HG03139 (cell line): ENCODE measurements around the gene RAB38.

ENCODE experiments used
- ATAC-seq: cut with Tn5 transposase; IDR thresholded peaks from one replicate; pipeline ENCODE4 v1.9.1; 2021; ENCODE audit not compliant: unreplicated experiment

The RAB38 gene

DNA sequence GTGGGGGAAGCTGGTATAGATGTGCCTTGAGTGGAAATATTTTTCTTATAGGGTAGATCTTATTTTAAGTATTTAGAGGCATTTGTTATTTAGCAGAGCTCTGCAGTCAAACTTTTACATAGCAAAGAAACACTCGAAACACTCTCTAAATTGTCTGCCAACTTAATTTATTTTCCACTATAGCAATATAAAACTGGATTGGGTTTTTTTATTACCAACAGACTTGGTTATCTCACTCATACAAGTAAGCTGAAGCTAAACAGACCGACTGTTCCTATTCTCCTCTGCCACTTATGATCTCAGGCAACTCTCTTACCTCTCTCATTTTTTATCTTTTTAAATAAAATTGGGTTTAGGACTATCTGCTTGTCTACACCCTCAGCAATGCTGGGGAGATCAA, 4.6 kb downstream of the RAB38 start:
- no peak for ATAC-seq

- no peak for ATAC-seq
Observed at GRCh38 chr11:88169881-88170280, 5.4 kb downstream of the RAB38 start.

DNA sequence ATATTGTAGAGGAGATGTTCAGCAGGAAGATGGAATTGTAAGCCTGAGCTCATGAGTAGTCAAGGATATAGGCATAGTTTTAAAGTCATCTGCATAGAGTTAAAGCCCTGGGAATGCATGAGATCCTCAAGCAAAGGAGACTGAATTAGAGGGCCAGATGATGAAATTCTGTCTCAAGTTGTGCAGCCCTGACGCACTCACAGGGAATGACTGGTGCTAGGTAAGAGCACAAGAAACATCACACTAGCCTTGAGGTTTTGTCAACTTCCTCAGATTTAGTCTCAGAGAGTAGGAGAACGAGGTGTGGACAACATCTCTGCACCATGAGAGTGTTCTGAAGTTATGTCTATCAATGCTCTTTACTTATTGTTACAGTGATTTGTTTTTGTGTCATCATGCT, 5.8 kb downstream of the RAB38 start:
- ATAC-seq: no peak

DNA sequence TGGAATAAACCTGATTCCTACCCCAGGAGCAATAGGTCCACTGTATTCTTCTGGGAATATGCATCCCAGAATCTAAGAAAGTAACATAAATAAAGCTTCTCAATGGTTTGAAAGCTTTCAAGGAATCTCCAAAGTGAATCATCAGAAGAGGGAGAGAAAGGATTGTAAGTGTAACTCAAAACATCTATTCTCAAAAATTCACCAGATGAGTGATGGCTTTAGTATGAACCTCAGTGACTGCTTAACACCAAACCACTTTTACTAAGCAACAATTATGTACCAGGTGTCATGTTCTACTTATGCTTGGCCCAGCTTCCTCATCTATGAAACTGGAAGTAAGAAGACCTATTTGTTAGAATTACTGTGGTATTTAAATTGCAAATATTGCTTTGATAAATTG, 7.4 kb downstream of the RAB38 start:
- no peak for ATAC-seq

- no peak for ATAC-seq
Observed at GRCh38 chr11:88164806-88165585, 10.2 kb downstream of the RAB38 start.

- no peak for ATAC-seq
Observed at GRCh38 chr11:88164320-88164719, 10.9 kb downstream of the RAB38 start.

- no peak for ATAC-seq
Observed at GRCh38 chr11:88158081-88158480, 17.2 kb downstream of the RAB38 start.

- no peak for ATAC-seq
Observed at GRCh38 chr11:88157370-88157769, 17.9 kb downstream of the RAB38 start.

DNA sequence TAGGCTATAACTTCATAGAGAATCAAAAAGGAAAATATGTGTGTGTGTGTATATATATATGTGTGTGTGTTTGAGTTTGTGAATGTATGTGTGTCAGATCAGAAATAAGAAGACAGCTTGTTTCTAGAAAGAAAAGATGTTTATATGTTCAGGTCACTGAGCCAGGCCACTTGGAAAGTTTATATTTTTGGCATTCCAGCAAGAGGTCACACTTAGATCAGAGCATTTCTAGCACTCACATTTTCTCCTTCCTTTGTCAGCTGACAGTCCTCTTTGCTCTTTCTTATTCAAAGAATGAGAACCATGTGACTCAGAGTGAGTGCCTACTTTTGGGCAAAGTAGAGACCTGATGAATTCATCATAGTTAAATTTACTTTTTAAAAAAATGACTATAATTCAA, 22.9 kb downstream of the RAB38 start:
- no peak for ATAC-seq

GRCh38 chr11:88151709-88152265, 23.5 kb downstream of the RAB38 start:
- no peak for ATAC-seq

DNA sequence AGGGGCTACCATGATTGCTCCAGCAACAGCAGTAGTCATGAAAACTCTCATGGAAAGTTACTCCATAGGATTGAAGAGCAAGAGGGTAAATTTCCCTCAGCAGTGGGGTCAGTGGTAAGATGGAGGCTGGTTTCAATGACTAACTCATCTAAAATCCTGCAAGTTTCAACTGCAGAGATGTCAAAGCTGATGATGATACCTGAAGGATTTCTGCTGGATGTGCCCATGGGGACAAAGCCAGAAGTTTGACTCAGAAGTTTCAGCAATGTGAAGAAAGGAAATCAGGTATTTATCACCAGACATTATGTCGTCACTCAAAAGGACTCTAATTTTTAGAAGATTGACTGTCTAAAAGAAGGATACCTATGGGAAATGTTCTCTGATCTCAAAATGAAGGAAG, 29.1 kb downstream of the RAB38 start:
- no peak for ATAC-seq

DNA sequence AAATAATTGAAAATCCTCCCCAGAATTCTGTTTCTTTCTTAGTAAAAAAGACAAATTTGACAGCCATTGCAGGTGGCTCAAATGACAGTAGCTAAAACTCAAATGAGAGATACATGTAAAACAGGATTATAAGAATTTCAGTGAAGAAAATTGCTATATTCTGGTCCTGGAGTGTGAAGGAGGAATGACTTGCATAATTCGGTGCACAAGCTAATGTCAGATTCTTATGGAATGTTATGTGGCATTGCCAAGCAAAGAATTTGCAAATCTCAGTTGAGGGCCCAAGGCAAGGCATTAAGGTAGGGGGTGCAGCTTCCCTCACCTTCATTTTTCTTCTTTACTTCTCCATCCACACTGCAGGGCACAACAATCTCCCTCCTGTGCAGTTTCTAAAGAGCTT, 35.4 kb downstream of the RAB38 start:
- no peak for ATAC-seq

- peak; percentile 47 for ATAC-seq
Observed at GRCh38 chr11:88131764-88132470, 43.3 kb downstream of the RAB38 start.

DNA sequence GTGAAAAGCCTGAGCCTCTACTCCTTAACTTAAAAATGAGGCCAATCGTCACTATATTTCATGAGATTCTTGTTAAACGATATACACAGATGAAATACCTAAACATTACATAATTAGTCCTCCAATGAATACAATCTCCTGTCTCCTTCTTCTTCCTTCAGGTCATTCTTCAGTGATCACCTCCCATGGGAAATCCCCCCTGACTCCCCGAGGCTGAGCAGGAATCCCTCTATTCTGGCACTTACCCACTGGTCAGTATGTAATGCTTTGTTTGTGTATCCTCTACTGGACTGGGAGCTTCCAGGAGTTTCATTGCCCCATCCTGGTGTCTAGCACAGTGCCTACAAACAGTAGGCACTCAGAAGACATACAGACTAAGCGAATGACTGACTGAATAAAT, 52.3 kb downstream of the RAB38 start:
- ATAC-seq: no peak

DNA sequence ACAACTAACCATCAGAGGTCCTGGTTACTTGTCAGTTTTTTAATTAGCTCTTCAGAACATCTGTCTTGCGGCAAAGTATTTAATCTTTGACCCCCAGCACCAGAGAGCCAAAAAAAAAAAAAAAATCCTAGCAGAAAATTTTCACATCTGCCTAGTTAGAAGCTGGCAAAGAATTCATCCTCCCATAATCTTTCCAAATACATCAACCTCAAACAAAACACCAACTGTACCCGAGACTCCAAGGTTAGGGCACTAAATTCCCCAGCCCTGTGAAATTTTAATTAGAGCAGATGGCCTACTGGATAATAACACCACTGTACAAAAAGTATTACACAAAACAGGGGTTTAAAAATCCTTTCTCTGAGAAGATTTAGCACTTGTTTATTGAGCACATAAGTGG, 55.7 kb downstream of the RAB38 start:
- no peak for ATAC-seq

- peak; percentile 44 for ATAC-seq
Observed at GRCh38 chr11:88117281-88117858, 57.9 kb downstream of the RAB38 start.

DNA sequence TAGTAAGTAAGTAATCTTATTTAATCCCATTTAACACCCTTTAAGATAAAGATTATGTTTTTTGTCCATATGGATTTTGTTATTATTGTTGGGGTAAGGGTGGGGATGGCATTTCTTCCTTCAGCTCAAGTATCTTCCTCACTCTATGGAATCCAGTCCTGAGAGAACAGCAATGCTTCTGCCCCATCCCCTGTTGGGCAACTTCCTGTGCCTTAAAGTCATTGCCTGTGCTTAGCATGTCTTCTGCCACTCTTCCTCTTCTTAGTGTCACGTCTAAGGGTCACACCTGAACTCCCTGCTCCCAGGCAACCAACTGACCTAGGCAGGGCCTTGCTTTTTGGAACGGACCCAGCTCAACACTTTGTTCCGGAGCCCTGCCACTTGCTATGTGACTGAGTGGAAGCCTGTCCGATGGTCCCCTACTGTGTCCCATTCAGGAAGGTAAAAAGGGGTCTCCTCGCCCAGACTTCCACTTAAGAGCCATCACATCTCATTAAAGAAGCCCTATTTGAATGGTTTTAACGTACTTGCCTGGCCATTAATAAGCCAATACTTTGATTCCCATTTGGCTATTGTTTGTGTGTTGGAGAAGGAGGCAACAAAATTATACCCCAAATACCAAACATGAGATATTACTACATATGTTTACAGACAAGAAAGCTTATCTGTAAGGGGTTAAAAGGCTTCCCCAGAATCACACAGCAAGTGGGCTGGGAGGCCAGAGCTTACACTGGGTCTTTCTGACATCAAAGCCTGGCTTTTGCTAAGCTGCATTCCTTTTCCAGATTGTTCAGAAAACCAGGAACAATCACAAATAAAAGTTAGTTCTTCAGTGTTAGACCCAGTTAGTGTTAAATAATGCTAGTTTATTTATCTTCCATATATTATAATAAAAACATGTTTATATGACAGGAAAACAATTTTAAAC, 59.2 kb downstream of the RAB38 start:
- ATAC-seq: no peak

GRCh38 chr11:88114486-88115045, 60.7 kb downstream of the RAB38 start:
- no peak for ATAC-seq

- no peak for ATAC-seq
Observed at GRCh38 chr11:88106666-88107065, 68.6 kb downstream of the RAB38 start.

DNA sequence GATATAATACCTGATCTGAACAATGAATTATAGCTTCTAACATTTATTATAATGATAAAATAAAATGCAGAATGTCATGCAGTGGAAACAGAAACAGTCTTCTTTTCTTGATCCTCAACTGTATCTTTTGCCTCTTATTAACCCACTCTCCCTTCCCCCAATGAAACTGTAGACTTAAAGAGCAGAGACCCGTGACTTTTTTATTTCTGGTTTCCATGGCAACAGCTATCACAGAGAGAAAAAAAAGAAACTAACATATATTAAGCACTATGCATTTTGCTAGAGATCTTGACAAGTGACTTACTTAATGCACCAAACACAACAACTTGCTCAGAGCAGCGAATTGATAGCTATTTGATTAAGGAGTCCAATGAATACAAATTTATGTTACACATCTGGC, 69.3 kb downstream of the RAB38 start:
- no peak for ATAC-seq

DNA sequence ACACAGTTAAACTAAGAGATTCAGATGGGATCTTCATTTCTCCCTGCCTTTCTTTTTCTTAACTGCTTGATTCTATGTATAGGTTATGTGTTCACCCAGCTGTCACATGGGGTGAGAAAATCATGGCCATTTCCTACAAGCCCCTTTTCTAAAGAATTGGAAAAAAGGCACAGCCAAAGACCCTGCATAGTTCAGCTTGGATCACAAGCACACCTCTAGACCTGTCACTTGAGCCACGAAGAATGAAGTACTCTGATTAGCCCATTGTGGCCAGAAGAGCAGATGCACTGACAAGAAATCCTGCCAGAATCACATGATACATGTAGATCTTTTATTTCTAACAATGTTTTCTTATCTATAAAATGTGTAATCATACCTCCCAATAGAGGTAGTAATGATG, 69.7 kb downstream of the RAB38 start:
- ATAC-seq: no peak
